GM21786 (cell line): ENCODE results near the gene FAM222A.

Experiments
- ATAC-seq: cut with Tn5 transposase; IDR thresholded peaks from one replicate; pipeline ENCODE4 v1.9.1; 2021; ENCODE audit not compliant: unreplicated experiment

The FAM222A gene

GRCh38 chr12:109793826-109794501 is 80.3 kb downstream of the FAM222A start:
- ATAC-seq, result no peak

DNA sequence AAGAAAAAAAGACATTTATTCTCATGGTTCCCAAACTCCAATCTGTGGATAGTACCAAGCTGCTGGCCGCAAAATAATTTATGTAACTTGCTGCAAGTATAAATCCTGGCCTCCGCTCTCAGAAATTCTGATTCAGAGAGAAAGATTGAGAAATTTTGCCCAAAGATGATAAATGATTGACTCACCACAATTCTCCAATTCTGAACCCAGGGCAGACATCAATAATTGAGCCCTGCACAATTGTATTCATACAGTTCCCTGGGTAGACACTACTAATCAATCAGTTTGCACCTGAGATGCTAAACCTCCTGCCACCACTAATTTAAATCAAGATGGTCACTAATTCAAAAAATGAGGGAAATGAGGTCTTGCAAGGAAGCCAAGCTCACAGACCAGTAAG is 81.4 kb downstream of the FAM222A start:
- ATAC-seq, result no peak

- ATAC-seq, result no peak
Measured at GRCh38 chr12:109796057-109796456, 82.4 kb downstream of the FAM222A start.

- ATAC-seq, result no peak
Measured at GRCh38 chr12:109797905-109798669, 84.5 kb downstream of the FAM222A start.

GRCh38 chr12:109798691-109799090 is 85.1 kb downstream of the FAM222A start:
- ATAC-seq, result no peak

DNA sequence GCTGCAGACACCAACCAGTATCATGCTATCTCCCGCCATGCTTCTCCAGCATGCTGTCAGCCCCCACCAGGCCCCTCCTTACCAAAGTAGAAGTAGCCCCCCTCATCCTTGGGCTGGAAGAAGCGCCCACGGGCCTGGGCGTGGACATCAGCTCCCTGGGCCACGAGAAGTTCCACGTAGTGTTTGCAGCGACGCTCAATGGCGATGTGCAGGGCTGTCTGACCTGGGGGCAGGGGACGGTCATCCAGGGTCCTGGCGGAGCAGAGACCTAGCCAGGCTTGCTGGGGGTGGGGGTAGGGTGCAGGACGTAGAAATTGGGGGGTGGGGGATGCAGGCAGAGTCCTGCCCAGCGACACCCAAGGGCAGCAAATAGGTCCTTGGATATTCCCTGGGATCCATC is 86.9 kb downstream of the FAM222A start:
- ATAC-seq, result no peak

DNA sequence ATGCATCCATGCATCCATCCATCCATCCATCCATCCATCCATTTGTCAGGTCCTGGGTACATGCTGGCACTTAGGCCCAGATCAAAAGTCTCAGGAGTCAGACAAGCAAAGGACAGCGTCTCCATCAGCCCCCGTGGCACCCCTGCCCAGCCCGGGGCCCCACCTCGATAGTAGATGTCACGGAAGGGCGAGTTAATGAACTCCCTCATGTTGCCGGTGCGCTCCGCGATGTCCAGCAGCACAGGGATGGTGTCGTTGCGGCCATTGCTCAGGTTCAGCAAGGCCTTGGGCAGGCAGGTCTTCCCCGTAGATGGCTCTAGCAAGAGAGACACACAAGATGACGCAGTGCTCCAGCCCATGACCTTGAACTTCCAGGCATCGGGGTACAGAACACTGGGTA is 89.2 kb downstream of the FAM222A start:
- ATAC-seq, result no peak

DNA sequence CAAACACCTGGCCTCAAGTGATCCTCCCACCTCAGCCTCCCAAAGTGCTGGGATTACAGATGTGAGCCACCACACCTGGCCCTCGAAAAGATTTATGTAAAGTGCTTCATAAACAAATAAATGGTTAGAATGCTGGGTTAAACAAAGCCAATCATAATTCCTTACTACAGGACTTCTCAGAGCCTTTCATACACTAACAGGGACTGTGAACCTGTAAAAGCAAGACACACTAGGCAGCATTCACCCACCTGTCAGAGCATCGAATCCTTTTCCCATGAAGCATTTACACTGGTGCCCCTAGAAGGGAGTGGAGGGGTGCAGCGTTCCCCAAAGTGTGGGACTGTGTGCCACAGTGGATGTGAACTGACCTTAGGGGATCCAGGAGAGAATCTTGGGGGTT is 90.1 kb downstream of the FAM222A start:
- no peak for ATAC-seq

- ATAC-seq, result no peak
Measured at GRCh38 chr12:109804820-109805761, 91.5 kb downstream of the FAM222A start.

DNA sequence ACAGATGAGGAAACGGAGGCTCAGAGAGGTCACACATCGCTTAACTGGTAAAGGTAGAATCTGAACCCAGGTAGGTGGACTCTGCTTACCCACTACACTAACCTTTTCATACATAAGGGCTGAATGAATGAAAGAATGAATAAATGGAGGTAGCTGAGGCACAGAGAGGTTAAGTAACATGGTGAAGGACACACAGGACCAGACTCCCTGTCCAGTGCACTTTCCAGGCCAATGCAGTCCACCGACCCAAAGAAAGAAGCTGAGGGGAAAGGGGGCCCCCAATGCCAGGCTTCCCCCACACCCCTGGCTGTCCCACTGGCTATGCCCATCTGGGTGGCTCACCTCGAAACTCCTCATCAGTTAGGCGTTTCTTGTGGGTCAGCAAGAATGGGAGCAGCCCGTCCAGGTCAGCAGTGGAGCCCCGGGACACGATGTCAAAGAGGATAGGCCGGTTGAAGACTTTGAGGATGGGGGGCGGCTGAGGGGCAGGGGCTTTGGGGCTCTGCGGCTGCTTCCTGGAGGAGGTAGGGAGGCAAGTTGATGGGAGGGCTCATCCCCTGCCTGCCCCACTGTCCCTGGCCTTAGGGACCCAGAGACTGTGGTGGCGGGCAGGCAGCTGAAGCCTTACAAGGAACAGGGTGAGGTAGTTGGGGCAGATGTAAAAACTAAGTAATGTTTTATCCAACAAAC is 94.5 kb downstream of the FAM222A start:
- no peak for ATAC-seq

DNA sequence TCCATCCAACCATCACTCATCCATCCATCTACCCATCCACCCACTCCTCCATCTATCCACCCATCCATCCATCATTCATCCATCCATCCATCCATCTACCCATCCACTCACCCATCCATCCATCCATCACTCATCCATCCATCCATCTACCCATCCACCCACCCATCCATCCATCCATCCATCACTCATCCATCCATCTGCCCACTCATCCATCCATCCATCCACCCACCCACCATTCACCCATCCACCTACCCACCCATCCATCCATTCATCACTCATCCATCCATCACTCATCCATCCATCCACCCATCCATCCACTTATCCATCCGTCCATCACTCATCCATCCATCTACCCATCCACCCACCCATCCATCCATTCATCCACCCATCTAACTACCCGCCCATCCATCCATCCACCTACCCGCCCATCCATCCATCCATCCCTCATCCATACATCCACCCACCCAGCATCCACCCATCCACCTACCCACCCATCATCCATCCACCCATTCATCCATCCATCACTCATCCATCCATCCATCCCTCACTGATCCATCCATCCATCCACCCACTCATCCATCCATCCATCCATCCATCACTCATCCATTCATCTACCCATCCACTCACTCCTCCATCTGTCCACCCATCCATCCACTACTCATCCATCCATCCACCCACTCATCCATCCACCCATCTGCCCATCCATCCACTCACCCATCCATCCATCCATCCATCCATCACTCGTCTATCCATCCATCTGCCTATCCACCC is 95.4 kb downstream of the FAM222A start:
- no peak for ATAC-seq

DNA sequence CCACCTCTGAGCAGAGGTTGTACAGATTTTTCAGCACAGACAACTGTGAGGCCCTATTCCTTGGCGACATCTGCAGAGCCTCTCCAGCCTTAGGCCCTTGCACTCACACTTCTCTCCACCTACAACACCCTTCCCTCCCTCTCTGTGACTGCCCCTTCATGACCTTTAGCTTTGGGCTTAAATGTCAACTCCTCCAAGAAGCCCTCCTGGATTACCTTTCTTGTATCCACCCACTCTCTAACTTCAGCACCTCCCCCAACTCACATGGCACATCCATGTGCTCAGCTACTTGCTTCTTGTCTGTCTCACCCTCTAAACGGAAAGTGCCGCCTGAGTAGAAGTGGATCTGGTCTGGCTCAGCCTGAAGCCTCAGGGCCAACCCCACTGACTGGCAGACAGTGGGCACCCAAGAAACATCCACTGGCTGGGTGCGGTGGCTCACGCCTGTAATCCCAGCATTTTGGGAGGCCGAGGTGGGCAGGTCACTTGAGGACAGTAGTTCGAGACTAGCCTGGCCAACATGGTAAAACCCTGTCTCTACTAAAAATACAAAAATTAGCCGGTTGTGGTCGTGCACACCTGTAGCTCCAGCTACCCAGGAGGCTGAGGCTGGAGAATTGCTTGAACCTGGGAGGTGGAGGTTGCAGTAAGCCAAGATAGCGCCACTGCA is 97.5 kb downstream of the FAM222A start:
- no peak for ATAC-seq

DNA sequence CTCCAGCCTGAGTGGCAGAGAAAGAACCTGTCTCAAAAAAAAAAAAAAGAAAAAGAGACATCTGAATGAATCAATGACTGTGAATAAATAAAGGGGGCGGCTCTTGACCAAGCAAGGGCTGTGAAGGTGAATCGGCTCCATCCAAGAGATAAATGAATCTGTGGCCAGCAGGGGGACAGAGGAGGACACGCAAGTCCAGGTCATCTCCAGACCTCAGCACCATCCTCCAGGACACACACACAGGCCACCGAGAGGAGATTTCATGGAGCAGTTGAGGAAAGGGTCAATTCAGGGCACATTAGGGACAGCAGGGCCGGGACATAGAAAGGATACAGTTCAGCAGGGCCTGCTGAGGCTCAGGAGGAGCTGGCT is 98.0 kb downstream of the FAM222A start:
- no peak for ATAC-seq

- no peak for ATAC-seq
Measured at GRCh38 chr12:109813810-109814416, 100.3 kb downstream of the FAM222A start.

- no peak for ATAC-seq
Measured at GRCh38 chr12:109814600-109815150, 101.0 kb downstream of the FAM222A start.

- no peak for ATAC-seq
Measured at GRCh38 chr12:109815225-109815624, 101.6 kb downstream of the FAM222A start.

- no peak for ATAC-seq
Measured at GRCh38 chr12:109815757-109816617, 102.4 kb downstream of the FAM222A start.

DNA sequence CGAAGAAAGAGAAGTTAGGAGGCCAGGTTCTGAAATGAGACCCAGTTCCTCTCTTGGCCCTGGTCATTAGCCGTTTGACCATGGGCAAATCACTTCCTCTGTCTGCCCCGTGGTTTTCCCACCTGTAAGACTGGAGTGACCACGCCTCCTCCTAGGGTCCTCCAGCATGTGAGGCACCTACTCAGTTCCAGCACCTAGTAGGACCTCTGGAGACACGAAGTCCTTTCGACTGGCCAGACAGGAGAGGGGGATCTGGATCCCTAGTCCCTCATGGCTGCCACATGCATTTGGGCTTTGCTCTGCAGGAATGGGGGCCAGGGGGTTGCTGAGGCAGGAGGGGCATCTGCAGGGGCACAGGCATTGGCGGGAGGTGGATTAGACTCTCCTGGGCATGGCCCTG is 103.2 kb downstream of the FAM222A start:
- ATAC-seq, result no peak
